GM23248 (cell line): ENCODE results near the gene TBL1X. TPM values are rescaled to one million over a fixed set of nuclear protein-coding genes. Genes with fewer than 3 reads are reported as not detected.

Experiments
- DNase-seq: peaks from one replicate; pipeline ENCODE4 v3.0.0-alpha.2; 2015
- H2AFZ ChIP-seq: fragments of 200-600 bp; sonication (generic); 2 replicates; pipeline ENCODE4 v1.6.1; 2016; ENCODE audit warnings: antibody characterized with exemption
- H3F3A ChIP-seq: fragments of 200-600 bp; sonication (generic); 2 replicates; pipeline ENCODE4 v1.6.1; 2016; ENCODE audit warnings: mild to moderate bottlenecking, antibody characterized with exemption, mixed run types; ENCODE audit not compliant: insufficient read depth
- H3K27ac ChIP-seq: fragments of 200-600 bp; sonication (generic); 2 replicates; pipeline ENCODE4 v1.5.1; 2016; ENCODE audit warnings: mild to moderate bottlenecking
- H3K27me3 ChIP-seq: fragments of 200-600 bp; sonication (generic); replicated peaks from 2 replicates; pipeline ENCODE4 v1.6.1; 2016; ENCODE audit warnings: mild to moderate bottlenecking; ENCODE audit not compliant: insufficient read depth
- H3K36me3 ChIP-seq: fragments of 200-600 bp; sonication (generic); 2 replicates; pipeline ENCODE4 v1.6.1; 2016; ENCODE audit warnings: low read depth, mild to moderate bottlenecking
- H3K4me1 ChIP-seq: fragments of 200-600 bp; sonication (generic); 2 replicates; pipeline ENCODE4 v1.6.1; 2016; ENCODE audit warnings: mild to moderate bottlenecking; ENCODE audit not compliant: insufficient read depth
- H3K4me2 ChIP-seq: fragments of 200-600 bp; sonication (generic); one replicate; pipeline ENCODE4 v1.6.1; 2016; ENCODE audit warnings: mild to moderate bottlenecking; ENCODE audit not compliant: unreplicated experiment
- H3K4me3 ChIP-seq: fragments of 200-600 bp; sonication (generic); 2 replicates; pipeline ENCODE4 v1.5.1; 2016; ENCODE audit warnings: mild to moderate bottlenecking
- H3K79me2 ChIP-seq: fragments of 200-600 bp; sonication (generic); 2 replicates; pipeline ENCODE4 v1.6.1; 2016; ENCODE audit warnings: mild to moderate bottlenecking; ENCODE audit not compliant: insufficient read depth
- H3K9ac ChIP-seq: fragments of 200-600 bp; sonication (generic); 2 replicates; pipeline ENCODE4 v1.6.1; 2016; ENCODE audit warnings: mild to moderate bottlenecking
- H3K9me2 ChIP-seq: fragments of 200-600 bp; sonication (generic); 2 replicates; pipeline ENCODE4 v1.6.1; 2016; ENCODE audit warnings: mixed run types, mild to moderate bottlenecking, moderate library complexity; ENCODE audit not compliant: insufficient read depth
- H3K9me3 ChIP-seq: fragments of 200-600 bp; sonication (generic); one replicate; pipeline ENCODE4 v1.6.1; 2017; ENCODE audit warnings: low read depth
- H4K20me1 ChIP-seq: fragments of 200-600 bp; sonication (generic); 2 replicates; pipeline ENCODE4 v1.6.0; 2016; ENCODE audit not compliant: insufficient read depth
- EZH2 ChIP-seq: fragments of 200-600 bp; sonication (generic); IDR thresholded peaks from 2 replicates; pipeline ENCODE4 v1.6.1; 2018; ENCODE audit warnings: antibody characterized with exemption, mild to moderate bottlenecking; ENCODE audit not compliant: insufficient read depth, poor library complexity, severe bottlenecking
- EZH2phosphoT487 ChIP-seq: fragments of 200-600 bp; sonication (generic); IDR thresholded peaks from 2 replicates; pipeline ENCODE4 v1.6.1; 2018; ENCODE audit warnings: antibody characterized with exemption, moderate library complexity, mild to moderate bottlenecking, low read depth; ENCODE audit not compliant: insufficient read depth
- WGBS, 2 experiments: methylation state at CpG; one replicate each; pipeline ENCODE4 v1.1.6; 2015 to 2017; ENCODE audit warnings: low lambda C conversion rate in 2 of 2, low coverage in 1 of 2; ENCODE audit errors: missing lambda C conversion rate in 2 of 2; 5-methylcytosine and 5-hydroxymethylcytosine counted together
- in situ Hi-C: fragments of 300-500 bp; cut with MboI; formaldehyde crosslinking; loops from 2 replicates; pipeline ENCODE4 v1.15.0; 2020
- polyA plus RNA-seq: library from polyadenylated mRNA; unstranded; fragments of >200 nt; fragmentation: Nextera tagmentation; extraction: Ambion mirVana; gene quantifications from 2 replicates; pipeline ENCODE4 v1.2.1, GENCODE V29; 2016
- total RNA-seq: library from RNA; depleted of rRNA; stranded (reverse); fragments of >200 nt; shearing (Covaris generic); gene quantifications from 2 replicates; pipeline ENCODE4 v1.2.3, GENCODE V29; 2014

TBL1X gene
- total and polyA plus RNA-seq, 2 experiments from 2014 or later, result 8.2 to 26.8 TPM

DNA sequence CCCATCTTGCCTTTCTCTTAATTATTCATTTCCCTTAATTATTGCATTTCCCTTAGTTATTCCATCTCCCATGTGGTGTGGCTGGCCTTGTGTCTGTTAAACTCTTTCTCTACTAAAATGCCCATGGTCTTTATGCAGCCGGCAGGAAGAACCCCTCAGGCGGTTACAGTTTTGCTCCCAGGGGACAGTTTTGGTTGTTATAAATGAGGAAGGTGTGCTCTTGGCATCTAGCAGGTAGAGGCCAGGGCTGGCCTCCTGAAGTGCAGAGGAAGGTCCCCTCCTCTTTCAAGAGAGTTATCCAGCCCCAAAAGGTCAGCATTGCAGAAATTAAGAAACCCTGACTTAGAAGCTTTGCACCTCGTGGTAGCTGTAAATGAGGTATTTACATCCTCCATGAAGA, 18.0 kb downstream of the TBL1X start:
- 0 out of 2 replicates have a peak, but pooled peaks cover 8% of the 10 kb centered on the region for H3K4me1 ChIP-seq
- no peak overlapping the region for H3K4me2 ChIP-seq
- no peak for TF ChIP-seq EZH2phosphoT487
- TF ChIP-seq EZH2, result no peak
- in situ Hi-C loops, result no loop called here
- WGBS, 2 experiments, result 95 to 100% methylated on average over 3 of the region's 3 CpGs
- H3K9me3 ChIP-seq, result no peaks in the 10 kb centered on the region
- H3K27ac ChIP-seq, result no peak overlapping the region
- no peak overlapping the region for H2AFZ ChIP-seq
- DNase-seq, result no peak
- H3K4me3 ChIP-seq, result no peak overlapping the region
- no peaks in the 10 kb centered on the region for H3K27me3 ChIP-seq
- H3K79me2 ChIP-seq, result peaks cover 58% of the 10 kb centered on the region
- H4K20me1 ChIP-seq, result no peaks in the 10 kb centered on the region
- H3K9ac ChIP-seq, result no peak overlapping the region
- H3K9me2 ChIP-seq, result no peaks in the 10 kb centered on the region
- no peaks in the 10 kb centered on the region for H3K36me3 ChIP-seq
- H3F3A ChIP-seq, result no peaks in the 10 kb centered on the region

DNA sequence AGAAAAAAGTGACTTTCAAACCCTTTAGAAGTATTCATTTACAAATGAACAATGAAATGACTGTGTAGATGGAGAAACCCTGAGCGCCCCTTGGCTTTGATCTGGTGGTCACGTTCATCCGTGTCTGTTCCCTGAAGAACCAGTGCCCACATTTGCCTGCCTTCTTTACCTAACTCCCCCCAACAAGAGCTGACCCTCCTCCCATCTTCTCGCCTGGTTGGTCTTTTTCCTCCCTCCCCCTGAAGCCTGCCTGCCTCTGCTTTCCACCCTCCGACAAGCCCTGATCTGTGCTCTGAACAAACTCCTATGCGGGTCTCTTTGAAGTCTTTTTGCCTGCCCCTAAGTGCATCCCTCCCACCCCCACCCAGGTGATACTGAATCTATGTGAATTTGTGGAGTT, 18.5 kb downstream of the TBL1X start:
- Histone ChIP-seq H2AFZ (no peak overlapping the region), H3K79me2 (peaks cover 58% of the 10 kb centered on the region), H3K4me3 (no peak overlapping the region), H3K4me1 (0 out of 2 replicates have a peak, but pooled peaks cover 8% of the 10 kb centered on the region), H3K9me3 (no peaks in the 10 kb centered on the region), H3K36me3 (no peaks in the 10 kb centered on the region), H3K9me2 (no peaks in the 10 kb centered on the region), H3F3A (no peaks in the 10 kb centered on the region), H3K27me3 (no peaks in the 10 kb centered on the region), H4K20me1 (no peaks in the 10 kb centered on the region), H3K9ac (no peak overlapping the region), H3K4me2 (no peak overlapping the region), H3K27ac (no peak overlapping the region)
- TF ChIP-seq EZH2phosphoT487 (no peak), EZH2 (no peak)
- no peak for DNase-seq
- in situ Hi-C loops, result no loop called here
- 97 to 100% methylated on average over 6 of the region's 6 CpGs for WGBS, 2 experiments

DNA sequence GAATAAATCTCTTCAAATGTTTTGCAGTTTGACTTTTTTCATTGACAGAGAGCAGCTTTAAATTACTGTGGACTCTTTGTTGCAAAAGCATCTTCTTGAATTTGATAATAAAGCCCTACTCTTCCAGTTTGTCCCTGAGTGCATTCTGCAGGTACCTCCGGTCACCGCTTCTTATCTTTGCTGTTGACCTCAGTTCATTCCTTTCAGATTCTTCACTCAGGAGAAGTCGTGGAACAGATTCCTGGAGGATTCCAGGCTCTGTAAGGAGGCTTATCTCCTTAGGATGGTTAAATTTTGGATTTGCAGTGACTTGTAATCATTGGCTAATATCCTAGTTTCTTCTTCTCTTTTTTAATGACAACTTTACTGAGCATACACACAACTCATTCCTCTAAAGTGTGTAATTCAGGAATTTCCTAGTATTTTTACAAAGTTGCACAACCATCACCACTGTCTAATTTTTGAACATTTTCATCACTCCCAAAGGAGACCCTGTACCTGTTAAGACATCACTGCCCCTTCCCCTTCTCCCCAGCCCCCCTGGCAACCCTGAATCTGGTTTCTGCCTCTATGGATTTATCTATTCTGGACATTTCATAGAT, 22.0 kb downstream of the TBL1X start:
- peak; percentile 26 for DNase-seq
- TF ChIP-seq EZH2phosphoT487 (no peak), EZH2 (no peak)
- H3F3A ChIP-seq, result no peaks in the 10 kb centered on the region
- no peaks in the 10 kb centered on the region for H4K20me1 ChIP-seq
- no peak overlapping the region for H3K9ac ChIP-seq
- 0 out of 2 replicates have a peak, but pooled peaks cover 8% of the 10 kb centered on the region for H3K4me1 ChIP-seq
- H3K9me3 ChIP-seq, result no peaks in the 10 kb centered on the region
- H3K79me2 ChIP-seq, result peaks cover 62% of the 10 kb centered on the region
- H3K27me3 ChIP-seq, result no peaks in the 10 kb centered on the region
- H3K36me3 ChIP-seq, result no peaks in the 10 kb centered on the region
- WGBS, 2 experiments, result 69 to 75% methylated on average over 3 of the region's 3 CpGs
- no peak overlapping the region for H3K4me3 ChIP-seq
- no peaks in the 10 kb centered on the region for H3K9me2 ChIP-seq
- no peak overlapping the region for H2AFZ ChIP-seq
- in situ Hi-C loops, result no loop called here
- H3K27ac ChIP-seq, result no peak overlapping the region
- no peak overlapping the region for H3K4me2 ChIP-seq

DNA sequence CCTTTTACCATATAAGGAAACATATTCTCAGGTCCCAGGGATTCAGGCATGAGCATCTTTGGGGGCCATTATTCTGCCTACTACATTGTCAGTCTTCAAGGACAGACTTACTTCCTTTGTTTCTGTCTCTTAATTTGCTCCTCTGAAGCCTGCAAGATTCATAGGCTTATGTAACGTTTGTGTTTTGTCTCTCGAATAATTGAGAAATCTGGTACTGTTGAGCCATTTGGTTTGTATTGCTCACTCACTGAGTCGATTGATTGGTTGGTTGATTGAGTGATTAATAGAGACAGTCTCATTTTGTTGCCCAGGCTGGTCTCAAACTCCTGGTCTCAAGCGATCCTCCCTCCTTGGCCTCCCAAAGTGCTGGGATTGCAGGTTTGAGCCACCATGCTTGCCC, 23.7 kb downstream of the TBL1X start:
- WGBS, 2 experiments, result 70 to 72% methylated on average over 4 of the region's 4 CpGs
- Histone ChIP-seq H3K9ac (no peak overlapping the region), H3K4me1 (peaks cover 12% of the 10 kb centered on the region; the same call in 1 of the 2 replicates), H3K4me3 (no peak overlapping the region), H3K9me3 (no peaks in the 10 kb centered on the region), H3K4me2 (no peak overlapping the region), H4K20me1 (no peaks in the 10 kb centered on the region), H3K27ac (no peak overlapping the region), H3K9me2 (no peaks in the 10 kb centered on the region), H3K27me3 (no peaks in the 10 kb centered on the region), H2AFZ (no peak overlapping the region), H3K36me3 (no peaks in the 10 kb centered on the region), H3K79me2 (peaks cover 75% of the 10 kb centered on the region), H3F3A (no peaks in the 10 kb centered on the region)
- no peak for TF ChIP-seq EZH2phosphoT487
- no peak for TF ChIP-seq EZH2
- DNase-seq, result no peak
- in situ Hi-C loops, result no loop called here
